Measurements from ENCODE around the gene RCC2.
"Not testable (repeated sequence)": the region's sequence is repeated elsewhere in the genome, so short reads cannot be mapped to it uniquely, and the experiment has no call there.

Gene RCC2

DNA sequence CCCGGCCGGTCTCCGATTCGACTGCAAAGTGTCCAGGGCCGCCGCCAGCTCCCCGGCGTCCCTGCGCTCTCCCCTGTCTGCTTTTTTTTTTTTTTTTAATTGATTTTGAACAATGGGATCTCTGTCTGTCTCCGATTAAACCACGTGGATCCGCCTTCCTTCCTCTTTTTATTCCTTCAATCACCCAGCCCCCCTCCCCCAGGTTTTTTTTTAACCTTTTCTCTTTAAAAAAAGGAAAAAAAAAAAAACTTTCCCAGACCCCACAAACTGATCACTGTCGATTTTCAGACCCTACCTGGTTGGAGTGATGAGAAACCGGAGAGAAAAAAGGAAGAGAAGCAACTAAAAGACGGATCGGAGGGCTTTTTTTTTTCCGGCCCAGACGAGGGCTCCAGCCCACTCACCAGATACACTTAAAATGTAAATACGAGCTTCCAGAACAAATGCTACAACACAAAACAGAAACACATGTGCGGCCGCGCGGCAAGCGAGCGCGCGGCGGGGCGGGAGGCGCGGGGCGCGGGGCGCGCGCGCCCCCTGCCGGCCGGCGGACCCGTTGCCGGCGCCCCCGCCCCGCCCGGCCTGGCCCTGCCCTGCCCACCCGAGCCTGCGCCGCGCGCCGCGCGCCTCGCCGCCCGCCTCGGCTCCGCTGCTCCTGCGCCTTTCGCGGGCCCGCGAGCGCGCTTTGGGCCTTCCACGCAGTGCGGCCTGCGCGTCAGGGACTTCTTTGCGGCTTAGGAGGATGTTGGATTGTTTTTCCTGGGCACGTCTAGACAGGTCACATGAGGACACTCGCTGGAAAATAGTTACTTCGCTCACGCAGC, at the start of gene RCC2:
Gene RCC2, minus strand, starts transcription at position 428 of the 824 bp plus-strand sequence. CDS start 1,163 bp downstream, outside the sequence.
- peak; percentile 76 for DNase-seq (ENCODE audit: low spot score)

DNA sequence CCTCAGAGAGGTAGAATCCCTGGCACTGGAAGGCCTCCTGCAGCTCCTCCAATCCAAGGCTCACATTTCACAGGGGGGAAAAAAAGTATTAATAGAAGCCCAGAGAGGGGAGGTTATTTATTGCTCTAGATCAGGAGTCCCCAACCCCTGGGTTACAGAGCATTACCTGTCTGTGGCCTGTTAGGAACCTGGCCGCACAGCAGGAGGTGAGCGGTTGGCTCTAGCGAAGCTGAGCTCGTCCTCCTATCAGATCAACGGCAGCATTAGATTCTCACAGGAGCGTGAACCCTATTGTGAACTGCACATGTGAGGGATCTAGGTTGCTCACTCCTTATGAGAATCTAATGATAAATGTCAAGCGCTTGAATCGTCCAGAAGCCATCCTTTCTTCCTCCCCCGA, 46.8 kb upstream of the RCC2 start:
- DNase-seq (ENCODE audit: low spot score), result no peak

DNA sequence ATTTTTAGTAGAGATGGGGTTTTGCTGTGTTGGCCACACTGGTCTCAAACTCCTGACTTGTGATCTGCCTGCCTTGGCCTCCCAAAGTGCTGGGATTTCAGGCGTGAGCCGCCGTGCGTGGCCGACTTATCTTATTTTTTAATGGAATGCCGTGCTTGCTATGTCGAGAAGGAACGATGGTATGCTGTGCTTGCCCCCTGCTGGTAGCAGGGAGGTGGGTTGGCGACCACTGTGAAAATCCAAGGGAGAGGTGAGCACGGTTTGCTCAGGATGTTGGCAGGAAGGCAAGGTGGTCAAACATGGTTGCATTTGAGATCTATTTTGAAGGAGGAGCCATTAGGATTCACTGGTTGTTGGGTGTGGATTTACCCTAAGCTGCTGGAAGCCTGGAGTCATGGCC, 45.8 kb upstream of the RCC2 start:
- DNase-seq (ENCODE audit: low spot score), result no peak

DNA sequence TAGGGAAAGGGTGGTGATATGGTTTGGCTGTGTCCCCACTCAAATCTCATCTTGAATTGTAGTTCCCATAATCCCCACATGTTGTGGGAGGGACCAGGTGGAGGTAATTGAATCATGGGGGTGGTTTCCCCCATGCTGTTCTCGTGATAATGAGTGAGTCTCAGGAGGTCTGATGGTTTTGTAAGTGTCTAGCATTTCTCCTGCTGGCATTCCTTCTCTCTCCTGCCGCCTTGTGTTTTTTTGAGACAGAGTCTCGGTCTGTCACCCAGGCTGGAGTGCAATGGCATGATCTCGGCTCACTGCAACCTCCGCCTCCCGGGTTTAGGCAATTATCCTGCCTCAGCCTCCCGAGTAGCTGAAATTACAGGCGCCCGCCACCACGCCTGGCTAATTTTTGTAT, 42.5 kb upstream of the RCC2 start:
- not testable (repeated sequence) for DNase-seq (ENCODE audit: low spot score)

DNA sequence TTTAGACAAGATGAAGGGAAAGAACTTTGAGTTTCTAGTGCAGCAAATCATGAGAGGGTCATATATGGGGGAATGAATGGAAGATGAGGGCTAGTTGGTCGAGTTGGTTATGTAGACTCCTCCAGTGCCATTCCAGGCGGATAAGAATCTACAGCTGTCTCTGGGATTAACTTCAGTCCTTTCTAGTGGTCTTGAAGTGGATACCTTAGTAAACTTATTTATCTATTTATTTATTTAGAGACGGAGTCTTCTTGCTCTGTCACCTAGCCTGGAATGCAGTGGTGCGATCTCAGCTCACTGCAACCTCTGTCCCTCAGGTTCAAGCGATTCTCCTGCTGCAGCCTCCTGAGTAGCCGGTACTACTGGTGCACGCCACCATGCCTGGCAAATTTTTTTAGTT, 41.4 kb upstream of the RCC2 start:
- DNase-seq (ENCODE audit: low spot score), result no peak

DNA sequence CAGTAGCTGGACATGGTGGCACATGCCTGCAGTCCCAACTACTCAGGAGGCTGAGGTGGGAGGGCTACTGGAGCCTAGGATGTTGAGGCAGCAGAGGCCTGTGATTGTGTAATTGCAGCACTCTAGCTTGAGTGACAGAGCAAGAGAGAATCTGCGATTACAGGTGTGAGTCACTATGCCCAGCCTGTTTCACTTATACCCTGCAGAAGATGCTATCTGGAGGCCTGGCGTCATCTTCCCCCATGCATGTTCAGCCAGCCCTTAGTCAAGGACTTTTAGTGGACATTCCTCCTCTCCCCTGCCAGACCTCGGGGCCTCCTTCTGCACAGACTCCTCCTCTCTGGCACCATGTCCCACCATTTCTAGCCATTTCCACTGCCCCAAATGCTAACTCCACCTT, 36.3 kb upstream of the RCC2 start:
- no peak for DNase-seq (ENCODE audit: low spot score)

DNA sequence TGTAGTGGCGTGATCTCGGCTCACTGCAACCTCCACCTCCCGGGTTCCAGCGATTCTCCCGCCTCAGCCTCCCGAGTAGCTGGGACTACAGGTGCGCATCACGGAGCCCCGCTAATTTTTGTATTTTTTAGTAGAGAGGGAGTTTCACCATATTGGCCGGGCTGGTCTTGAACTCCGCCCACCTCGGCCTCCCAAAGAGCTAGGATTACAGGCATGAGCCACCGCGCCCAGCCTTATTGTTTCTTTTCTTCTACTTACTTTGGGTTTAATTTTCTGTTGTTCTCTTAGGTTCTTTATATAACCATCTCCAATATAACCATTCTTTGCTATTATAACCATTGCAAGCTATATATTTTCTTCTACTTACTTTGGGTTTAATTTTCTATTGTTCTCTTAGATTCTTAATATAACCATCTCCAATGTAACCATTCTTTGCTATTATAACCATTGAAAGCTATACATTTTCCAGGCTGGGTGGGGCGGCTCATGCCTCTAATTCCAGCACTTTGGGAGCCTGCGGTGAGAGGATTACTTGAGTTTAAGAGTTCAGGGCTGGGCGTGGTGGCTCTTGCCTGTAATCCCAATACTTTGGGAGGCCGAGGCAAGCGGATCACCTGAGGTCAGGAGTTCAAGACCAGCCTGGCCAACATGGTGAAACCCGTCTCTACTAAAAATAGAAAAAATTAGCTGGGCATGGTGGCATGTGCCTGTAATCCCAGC, 35.5 kb upstream of the RCC2 start:
- DNase-seq (ENCODE audit: low spot score), result not testable (repeated sequence)

DNA sequence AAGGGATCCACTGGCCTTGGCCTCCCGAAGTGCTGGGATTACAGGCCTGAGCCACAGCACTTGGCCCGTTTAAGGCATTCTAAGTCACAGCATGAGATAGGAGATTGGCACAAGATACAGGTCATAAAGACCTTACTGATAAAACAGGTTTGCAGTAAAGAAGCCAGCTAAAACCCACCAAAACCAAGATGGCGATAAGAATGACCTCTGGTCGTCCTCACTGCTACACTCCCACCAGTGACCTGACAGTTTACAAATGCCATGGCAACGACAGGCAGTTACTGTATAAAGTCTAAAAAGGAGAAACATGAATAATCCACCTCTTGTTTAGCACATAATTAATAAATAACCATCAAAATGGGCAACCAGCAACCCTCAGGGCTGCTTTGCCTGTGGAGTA, 33.3 kb upstream of the RCC2 start:
- no peak for DNase-seq (ENCODE audit: low spot score)

DNA sequence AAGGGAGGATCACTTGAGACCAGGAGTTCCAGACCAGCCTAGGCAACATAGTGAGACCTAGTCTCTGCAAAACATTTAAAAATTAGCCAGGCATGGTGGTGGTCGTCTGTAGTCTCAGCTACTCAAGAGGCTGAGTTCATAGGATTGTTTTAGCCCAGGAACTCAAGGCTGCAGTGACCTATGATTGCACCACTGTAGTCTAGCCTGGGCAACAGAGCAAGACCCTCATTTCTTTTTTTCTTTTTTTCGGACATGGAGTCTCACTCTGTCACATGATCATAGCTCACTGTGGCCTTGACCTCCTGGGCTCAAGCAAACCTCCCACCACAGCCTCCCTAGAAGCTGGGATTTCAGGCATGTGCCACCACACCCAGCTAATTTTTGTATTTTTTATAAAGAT, 31.9 kb upstream of the RCC2 start:
- DNase-seq (ENCODE audit: low spot score), result no peak

DNA sequence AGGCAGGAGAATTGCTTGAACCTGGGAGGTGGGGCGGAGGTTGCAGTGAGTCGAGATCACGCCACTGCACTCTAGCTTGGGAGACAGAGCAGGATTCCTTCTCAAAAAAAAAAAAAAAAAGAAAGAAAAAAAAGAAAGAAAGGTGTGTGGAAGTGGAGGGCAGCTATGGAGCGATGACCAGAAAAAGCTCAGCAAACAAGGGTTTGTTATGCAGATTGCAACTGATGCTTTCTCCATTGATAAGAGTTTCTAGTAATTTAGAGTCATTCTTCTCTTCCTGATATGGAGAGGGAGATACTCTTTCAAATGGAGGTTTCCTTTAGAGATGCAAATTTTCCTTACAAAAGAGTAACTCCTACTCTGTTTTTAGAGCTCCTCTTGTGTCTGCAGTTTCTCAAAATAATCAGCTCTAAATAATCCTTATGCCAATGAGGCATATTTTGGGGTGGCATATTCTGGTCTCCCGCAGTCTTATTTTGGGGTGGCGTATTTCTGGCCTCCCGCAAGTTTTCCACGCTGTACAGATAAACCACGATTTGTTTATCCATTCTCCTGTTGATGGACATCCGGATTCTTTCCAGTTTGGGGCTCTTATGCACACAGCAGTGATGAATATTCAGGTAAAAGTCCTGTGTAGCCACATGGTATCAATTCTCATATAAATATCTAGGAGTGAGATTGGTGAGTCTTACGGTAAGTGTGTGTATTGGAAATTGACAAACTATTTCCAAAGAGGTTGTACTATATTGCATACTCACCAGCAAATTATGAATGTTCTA, 30.7 kb upstream of the RCC2 start:
- DNase-seq (ENCODE audit: low spot score), result no peak

DNA sequence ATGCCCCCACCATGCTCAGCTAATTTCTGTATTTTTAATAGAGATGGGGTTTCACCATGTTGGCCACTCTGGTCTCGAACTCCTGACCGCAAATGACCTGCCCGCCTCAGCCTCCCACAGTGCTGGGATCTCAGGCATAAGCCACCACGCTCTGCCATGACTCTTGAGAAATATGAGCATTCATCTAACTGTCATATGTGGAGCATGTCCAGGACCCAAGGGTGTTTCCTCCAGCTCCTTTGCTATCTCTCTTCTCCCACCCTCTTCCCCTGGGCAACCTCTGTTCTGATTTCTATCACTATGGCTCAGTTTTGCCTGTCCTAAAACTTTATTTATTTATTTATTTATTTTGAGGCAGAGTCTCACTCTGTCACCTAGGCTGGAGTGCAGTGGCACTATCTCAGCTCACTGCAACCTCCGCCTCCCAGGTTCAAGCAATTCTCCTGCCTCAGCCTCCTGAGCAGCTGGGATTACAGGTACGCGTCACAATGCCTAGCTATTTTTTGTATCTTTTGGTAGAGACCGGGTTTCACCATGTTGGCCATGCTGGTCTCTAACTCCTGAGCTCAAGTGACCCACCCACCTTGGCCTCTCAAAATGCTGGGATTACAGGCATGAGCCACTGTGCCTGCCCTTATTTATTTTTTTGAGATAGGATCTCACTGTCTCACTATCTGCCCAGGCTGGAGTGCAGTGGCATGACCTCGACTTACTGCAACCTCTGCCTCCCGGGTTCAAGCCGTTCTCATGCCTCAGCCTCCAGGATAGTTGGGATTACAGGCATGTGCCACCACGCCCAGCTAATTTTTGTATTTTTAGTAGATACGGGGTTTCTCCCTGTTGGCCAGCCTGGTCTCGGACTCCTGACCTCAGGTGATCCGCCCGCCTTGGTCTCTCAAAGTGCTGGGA, 29.1 kb upstream of the RCC2 start:
- DNase-seq (ENCODE audit: low spot score), result not testable (repeated sequence)

DNA sequence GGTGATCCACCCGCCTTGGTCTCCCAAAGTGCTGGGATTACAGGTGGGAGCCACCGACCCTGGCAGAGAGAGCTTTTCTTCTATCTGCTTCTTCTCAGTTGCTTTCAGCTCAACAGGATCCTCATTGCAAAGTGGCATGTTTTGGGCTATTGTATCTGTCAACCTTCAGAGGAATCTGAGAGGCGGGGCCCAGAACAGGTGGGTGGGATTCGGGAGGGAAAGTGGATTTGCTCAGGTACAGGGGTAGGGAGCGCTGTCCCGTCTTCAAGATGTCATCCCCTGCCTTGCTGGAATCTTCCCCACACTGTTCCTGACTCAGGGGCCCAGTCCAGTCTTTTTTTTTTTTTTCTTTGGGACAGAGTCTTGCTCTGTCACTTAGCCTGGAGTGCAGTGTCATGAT, 26.9 kb upstream of the RCC2 start:
- DNase-seq (ENCODE audit: low spot score), result no peak

DNA sequence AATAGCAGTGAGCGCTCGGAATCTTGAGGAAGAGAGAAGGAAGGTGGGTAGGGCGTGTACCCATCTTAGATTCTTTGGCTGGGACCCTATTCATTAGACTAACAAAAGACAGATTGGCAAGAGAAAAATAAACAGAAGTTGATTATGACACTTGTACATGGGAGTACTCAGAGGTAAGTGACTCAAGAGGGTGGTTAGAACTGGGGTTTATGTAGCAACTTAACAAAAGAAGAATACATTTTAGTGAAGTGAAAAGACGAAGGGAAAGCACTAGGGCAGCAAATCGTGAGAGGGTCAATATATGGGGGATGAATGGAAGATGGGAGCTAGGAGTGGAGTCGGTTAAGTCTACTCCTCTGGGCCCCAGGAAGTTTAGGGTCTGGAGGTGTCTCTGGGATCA, 25.8 kb upstream of the RCC2 start:
- no peak for DNase-seq (ENCODE audit: low spot score)

DNA sequence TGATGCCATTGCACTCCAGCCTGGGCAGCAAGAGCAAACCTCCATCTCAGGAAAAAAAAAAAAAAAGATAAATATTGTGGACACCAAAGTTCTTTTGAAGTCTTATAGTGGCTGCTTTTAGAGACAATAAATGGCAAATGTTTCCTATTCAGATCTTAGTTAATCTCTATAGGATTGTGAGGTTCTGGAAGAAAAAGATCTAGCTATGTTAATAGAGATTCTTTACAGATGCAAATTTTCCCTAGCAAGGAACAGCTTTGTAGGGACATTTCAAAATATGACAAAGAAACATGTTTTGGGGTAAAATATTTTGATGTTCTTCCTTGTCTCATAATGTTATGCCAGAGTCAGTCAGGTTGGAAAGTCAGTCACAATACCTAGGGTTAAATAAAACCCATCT, 24.5 kb upstream of the RCC2 start:
- no peak for DNase-seq (ENCODE audit: low spot score)

DNA sequence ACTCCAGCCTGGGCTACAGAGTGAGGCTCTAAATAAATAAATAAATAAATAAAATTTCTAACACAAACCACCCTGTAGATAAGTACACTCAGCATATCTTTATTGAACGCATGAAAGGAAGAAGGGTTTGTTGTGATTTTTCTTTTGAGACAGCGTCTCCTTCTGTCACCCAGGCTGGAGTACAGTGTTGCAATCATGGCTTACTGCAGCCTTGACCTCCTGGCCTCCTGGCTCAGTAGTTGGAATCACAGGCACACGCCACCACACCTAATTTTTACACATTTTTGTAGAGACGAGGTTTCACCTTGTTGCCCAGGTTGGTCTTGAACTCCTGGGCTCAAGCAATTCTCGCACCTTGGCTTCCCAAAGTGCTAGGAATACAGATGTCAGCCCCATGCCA, 23.2 kb upstream of the RCC2 start:
- DNase-seq (ENCODE audit: low spot score), result no peak

DNA sequence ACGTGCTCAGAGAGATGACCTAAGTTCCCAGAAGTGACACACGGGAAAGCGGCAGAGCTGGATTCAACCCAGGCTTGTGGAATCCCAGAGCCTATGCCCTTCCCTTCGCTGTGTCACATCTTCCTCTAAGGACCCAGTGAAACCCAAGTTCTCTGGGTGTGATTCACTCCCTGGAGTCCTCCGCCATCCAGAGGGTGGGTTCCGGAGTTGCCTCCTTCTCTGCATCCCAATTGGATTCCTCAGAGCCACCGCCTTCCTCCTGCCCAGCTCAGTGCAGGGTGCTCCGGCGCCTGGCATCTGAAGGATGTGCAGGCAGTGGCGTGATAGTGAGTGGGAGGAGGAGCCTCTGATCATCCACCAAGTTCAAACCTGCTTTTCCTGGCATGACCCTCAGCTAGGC, 20.7 kb upstream of the RCC2 start:
- no peak for DNase-seq (ENCODE audit: low spot score)

DNA sequence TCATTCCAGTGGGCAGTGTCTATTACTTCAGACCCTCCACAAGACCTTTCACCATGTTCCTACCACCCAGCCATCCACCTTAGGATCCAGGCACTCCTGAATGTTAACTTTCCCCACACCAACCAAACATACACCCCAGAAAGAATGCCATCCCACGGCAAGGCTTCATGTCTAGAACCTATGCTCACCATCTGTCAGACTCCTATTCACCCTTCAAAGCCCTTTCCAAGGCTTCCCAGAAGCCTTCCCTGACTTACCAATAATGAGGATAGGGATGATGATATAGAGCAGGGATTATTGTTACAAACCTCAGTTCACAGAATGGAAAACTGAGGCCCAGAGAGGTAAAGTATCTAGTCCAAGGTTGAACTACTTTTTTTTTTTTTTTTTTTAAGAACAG, 19.3 kb upstream of the RCC2 start:
- DNase-seq (ENCODE audit: low spot score), result no peak

DNA sequence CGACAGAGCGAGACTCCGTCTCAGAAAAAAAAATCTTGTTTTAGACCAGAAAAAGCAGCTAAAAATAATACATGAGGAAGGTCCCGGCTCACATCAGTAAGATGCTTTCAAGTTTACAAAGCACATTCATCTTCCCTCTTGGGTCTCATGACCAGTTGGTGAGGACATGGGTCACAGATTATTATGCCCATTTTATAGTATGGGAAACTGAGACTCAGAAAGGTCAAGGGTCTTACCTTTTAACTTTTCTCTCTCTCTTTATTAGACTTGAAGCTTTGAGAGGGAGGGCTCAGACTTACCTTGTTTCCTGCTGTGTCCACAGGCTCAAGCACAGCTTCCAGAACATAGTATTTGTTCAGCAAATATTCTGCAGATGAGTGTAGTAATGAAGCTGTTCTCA, 13.2 kb upstream of the RCC2 start:
- no peak for DNase-seq (ENCODE audit: low spot score)

DNA sequence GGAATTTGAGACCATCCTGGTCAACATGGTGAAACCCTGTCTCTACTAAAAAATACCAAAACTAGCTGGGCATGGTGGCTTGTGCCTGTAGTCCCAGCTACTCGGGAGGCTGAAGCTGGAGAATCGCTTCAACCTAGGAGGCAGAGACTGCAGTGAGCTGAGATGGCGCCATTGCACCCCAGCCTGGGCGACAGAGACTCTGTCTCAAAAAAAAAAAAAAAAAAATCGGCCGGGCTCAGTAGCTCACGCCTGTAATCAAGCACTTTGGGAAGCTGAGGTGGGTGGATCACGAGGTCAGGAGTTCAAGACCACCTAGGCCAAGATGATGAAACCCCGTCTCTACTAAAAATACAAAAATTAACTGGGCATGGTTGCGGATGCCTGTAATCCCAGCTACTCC, 12.7 kb upstream of the RCC2 start:
- DNase-seq (ENCODE audit: low spot score), result not testable (repeated sequence)

DNA sequence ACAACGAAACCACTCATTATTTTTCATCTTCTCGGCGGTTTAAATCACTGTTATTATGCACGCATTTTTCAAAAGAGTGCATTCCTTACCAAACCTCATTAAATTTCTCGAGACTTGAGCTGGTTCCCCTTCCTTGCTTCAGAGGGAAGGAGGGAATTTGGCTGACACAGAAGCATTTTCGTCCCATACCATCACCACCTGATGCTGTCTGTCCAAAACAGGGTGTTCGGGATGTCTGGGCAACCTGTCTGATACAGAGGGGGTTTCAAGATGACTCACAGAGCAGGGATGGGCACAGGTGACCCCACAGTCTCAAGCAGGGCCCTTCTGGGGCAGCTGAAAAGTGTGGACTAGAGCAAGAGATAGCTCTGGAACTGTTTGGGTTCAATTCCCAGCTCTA, 12.3 kb upstream of the RCC2 start:
- DNase-seq (ENCODE audit: low spot score), result no peak

DNA sequence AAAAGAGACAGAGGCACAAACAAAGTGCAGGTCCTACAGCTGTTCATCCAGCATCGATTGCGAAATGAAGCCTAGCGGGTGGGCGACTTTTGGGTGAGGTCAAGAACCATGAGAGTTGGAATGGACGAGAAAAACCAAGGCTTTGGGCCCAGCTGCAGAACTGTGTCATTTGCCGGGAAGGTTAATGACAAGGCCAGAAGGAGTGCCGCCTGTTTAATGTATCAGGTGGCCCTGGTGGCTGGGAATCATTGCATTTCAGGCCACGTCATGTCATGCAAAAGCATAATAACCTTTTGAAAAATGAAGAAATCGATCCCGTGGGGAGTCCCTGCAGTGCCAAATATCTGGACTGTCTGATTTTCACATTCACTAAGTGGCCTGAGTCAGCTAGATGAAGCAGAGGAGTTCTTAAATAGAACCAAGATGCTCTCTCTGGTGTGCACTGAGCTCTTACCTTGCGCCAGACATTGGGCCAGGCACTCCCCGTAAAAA, 8.1 kb upstream of the RCC2 start:
- DNase-seq (ENCODE audit: low spot score), result no peak

DNA sequence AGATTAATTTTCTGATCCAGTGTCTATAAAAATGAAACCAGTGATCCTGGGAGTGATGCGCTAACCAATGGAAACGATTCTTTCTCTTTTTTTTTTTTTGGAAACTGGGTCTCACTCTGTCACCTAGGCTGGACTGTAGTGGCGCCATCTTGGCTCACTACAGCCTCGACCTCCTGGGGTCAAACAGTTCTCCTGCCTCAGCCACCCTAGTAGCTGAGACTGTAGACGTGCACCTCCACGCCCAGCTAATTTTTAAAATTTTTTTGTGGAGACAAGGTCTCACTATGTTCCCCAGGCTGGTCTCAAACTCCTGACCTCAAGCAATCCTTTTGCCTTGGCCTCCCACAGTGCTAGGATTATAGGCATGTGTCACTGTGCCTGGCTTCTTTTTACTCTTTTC, 3.4 kb upstream of the RCC2 start:
- no peak for DNase-seq (ENCODE audit: low spot score)
